HepG2 (cell line): ENCODE measurements around the gene KCNAB3. TPM values are rescaled to one million over a fixed set of nuclear protein-coding genes. Genes with fewer than 3 reads are reported as not detected.

ENCODE experiments used
- ATAD3A ChIP-seq: sonication (generic); formaldehyde crosslinking; IDR thresholded peaks from 2 replicates; pipeline ENCODE4 v1.4.0; 2020; ENCODE audit warnings: missing genetic modification reagents
- CEBPB ChIP-seq: IDR thresholded peaks from 2 replicates; pipeline ENCODE4 v1.6.1; 2011; ENCODE audit warnings: low read depth, low read length, improper control_type of control experiment, borderline replicate concordance
- CREM ChIP-seq, 2 experiments: sonication (generic) in 1 of 2; formaldehyde crosslinking in 1 of 2; IDR thresholded peaks; 2 replicates each; pipeline versions ENCODE4 v1.4.0 to v1.6.1; 2016 to 2020; ENCODE audit warnings: antibody characterized with exemption in 1 of 2, mild to moderate bottlenecking in 1 of 2, missing genetic modification reagents in 1 of 2
- EZH2 ChIP-seq: conservative IDR thresholded peaks from 2 replicates; pipeline ENCODE4 v1.6.1; 2012; ENCODE audit warnings: mild to moderate bottlenecking, low read depth, low read length, moderate library complexity
- HIVEP1 ChIP-seq: sonication (generic); formaldehyde crosslinking; IDR thresholded peaks from 2 replicates; pipeline ENCODE4 v1.4.0; 2020; ENCODE audit warnings: mild to moderate bottlenecking, missing genetic modification reagents
- HOXD1 ChIP-seq: sonication (generic); formaldehyde crosslinking; IDR thresholded peaks from 2 replicates; pipeline ENCODE4 v1.5.0; 2020; ENCODE audit warnings: missing genetic modification reagents
- KMT2B ChIP-seq: IDR thresholded peaks from 2 replicates; pipeline ENCODE4 v1.6.1; 2016; ENCODE audit warnings: missing genetic modification reagents, missing compliant biosample characterization
- MAF1 ChIP-seq: sonication (generic); formaldehyde crosslinking; IDR thresholded peaks from 2 replicates; pipeline ENCODE4 v1.5.0; 2020; ENCODE audit warnings: missing genetic modification reagents, borderline replicate concordance
- MAZ ChIP-seq, 2 experiments: sonication (generic) in 1 of 2; formaldehyde crosslinking in 1 of 2; IDR thresholded peaks; 2 replicates each; pipeline versions ENCODE4 v1.5.0 to v1.6.1; 2012 to 2020; ENCODE audit warnings: low read depth in 2 of 2, mild to moderate bottlenecking in 2 of 2, borderline replicate concordance in 1 of 2, improper control_type of control experiment in 1 of 2, low read length in 1 of 2, missing genetic modification reagents in 1 of 2, moderate library complexity in 1 of 2
- MBD4 ChIP-seq: IDR thresholded peaks from 2 replicates; pipeline ENCODE4 v1.6.1; 2012; ENCODE audit warnings: low read length, inconsistent platforms, borderline replicate concordance
- MYC ChIP-seq: sonication (generic); formaldehyde crosslinking; IDR thresholded peaks from 2 replicates; pipeline ENCODE4 v1.9.0; 2021; ENCODE audit warnings: missing genetic modification reagents, borderline replicate concordance
- NFIC ChIP-seq: IDR thresholded peaks from 2 replicates; pipeline ENCODE4 v1.6.1; 2012; ENCODE audit warnings: mild to moderate bottlenecking, low read length, inconsistent platforms
- PAX8 ChIP-seq: sonication (generic); formaldehyde crosslinking; IDR thresholded peaks from 2 replicates; pipeline ENCODE4 v1.8.0; 2022; ENCODE audit warnings: mild to moderate bottlenecking, missing genetic modification reagents, borderline replicate concordance
- PRMT3 ChIP-seq: sonication (generic); formaldehyde crosslinking; IDR thresholded peaks from 2 replicates; pipeline ENCODE4 v1.8.1; 2022; ENCODE audit warnings: low read depth, mild to moderate bottlenecking, moderate library complexity, missing genetic modification reagents, borderline replicate concordance
- RAD51 ChIP-seq: fragments of 450-650 bp; IDR thresholded peaks from 2 replicates; pipeline ENCODE4 v1.6.1; 2016; ENCODE audit warnings: borderline replicate concordance
- SNRNP70 ChIP-seq: fragments of 200-400 bp; formaldehyde crosslinking; IDR thresholded peaks from 2 replicates; pipeline ENCODE4 v1.6.1; 2017; ENCODE audit warnings: mild to moderate bottlenecking, low read depth, low read length, moderate library complexity
- TBX2 ChIP-seq: sonication (generic); formaldehyde crosslinking; IDR thresholded peaks from 2 replicates; pipeline ENCODE4 v1.5.0; 2020; ENCODE audit warnings: missing genetic modification reagents, mild to moderate bottlenecking, borderline replicate concordance
- ZNF543 ChIP-seq: sonication (generic); formaldehyde crosslinking; IDR thresholded peaks from 2 replicates; pipeline ENCODE4 v1.4.0; 2020; ENCODE audit warnings: mild to moderate bottlenecking, missing genetic modification reagents
- ZNF660 ChIP-seq: sonication (generic); formaldehyde crosslinking; IDR thresholded peaks from 2 replicates; pipeline ENCODE4 v1.5.1; 2020; ENCODE audit warnings: mild to moderate bottlenecking, low read depth, missing genetic modification reagents, borderline replicate concordance
- ZNF7 ChIP-seq: IDR thresholded peaks from 2 replicates; pipeline ENCODE4 v1.6.1; 2016; ENCODE audit warnings: missing biosample characterization, missing genetic modification reagents
- ZNF720 ChIP-seq: sonication (generic); formaldehyde crosslinking; IDR thresholded peaks from 2 replicates; pipeline ENCODE4 v1.4.0; 2020; ENCODE audit warnings: missing genetic modification reagents
- ZNF782 ChIP-seq: sonication (generic); formaldehyde crosslinking; IDR thresholded peaks from 2 replicates; pipeline ENCODE4 v1.4.0; 2020; ENCODE audit warnings: missing genetic modification reagents, mild to moderate bottlenecking, borderline replicate concordance
- ZNF792 ChIP-seq: IDR thresholded peaks from 2 replicates; pipeline ENCODE4 v1.6.1; 2016
- polyA plus RNA-seq, 8 experiments: library from polyadenylated mRNA; depleted of rRNA in 3 of 8; stranded (reverse) in 7 of 8; unstranded in 1 of 8; fragments of >200 nt; fragmentation: Illumina TruSeq in 4 of 8; extraction: Trizol in 4 of 8; gene quantifications; 2 replicates each; pipeline versions ENCODE4 v1.2.1 to v1.2.3, GENCODE V29; 2011 to 2016; ENCODE audit warnings: low read depth in 4 of 8, missing spikeins in 1 of 8, mixed read lengths in 1 of 8; ENCODE audit not compliant: insufficient read depth in 1 of 8
- total RNA-seq, 5 experiments: library from RNA; depleted of rRNA; stranded (reverse); fragments of >200 nt; fragmentation: Illumina TruSeq; extraction: Trizol; gene quantifications; 2 replicates each; pipeline ENCODE4 v1.2.3, GENCODE V29; 2016; ENCODE audit warnings: low read depth in 1 of 5
- TF ChIP-seq, protein P1 (sequence below): sonication (generic); formaldehyde crosslinking; IDR thresholded peaks from 2 replicates; pipeline ENCODE4 v1.9.0; 2021; ENCODE audit warnings: missing genetic modification reagents, borderline replicate concordance
- TF ChIP-seq, protein P2 (sequence below): sonication (generic); formaldehyde crosslinking; IDR thresholded peaks from 2 replicates; pipeline ENCODE4 v1.4.0; 2020; ENCODE audit warnings: missing genetic modification reagents; ENCODE audit errors: not compliant biosample characterization
- TF ChIP-seq, protein P3 (sequence below): sonication (generic); formaldehyde crosslinking; IDR thresholded peaks from 2 replicates; pipeline ENCODE4 v1.8.0; 2022; ENCODE audit warnings: missing genetic modification reagents, low read depth, mild to moderate bottlenecking, borderline replicate concordance
- TF ChIP-seq, protein P4 (sequence below): IDR thresholded peaks from 2 replicates; pipeline ENCODE4 v1.6.1; 2016; ENCODE audit warnings: missing biosample characterization, missing genetic modification reagents, low read depth

KCNAB3 gene
- total and polyA plus RNA-seq, 2 of the 13 experiments (the other 11 are each of a cell fraction or from before 2014, with no cell fraction given): 0.29 to 0.88 TPM

DNA sequence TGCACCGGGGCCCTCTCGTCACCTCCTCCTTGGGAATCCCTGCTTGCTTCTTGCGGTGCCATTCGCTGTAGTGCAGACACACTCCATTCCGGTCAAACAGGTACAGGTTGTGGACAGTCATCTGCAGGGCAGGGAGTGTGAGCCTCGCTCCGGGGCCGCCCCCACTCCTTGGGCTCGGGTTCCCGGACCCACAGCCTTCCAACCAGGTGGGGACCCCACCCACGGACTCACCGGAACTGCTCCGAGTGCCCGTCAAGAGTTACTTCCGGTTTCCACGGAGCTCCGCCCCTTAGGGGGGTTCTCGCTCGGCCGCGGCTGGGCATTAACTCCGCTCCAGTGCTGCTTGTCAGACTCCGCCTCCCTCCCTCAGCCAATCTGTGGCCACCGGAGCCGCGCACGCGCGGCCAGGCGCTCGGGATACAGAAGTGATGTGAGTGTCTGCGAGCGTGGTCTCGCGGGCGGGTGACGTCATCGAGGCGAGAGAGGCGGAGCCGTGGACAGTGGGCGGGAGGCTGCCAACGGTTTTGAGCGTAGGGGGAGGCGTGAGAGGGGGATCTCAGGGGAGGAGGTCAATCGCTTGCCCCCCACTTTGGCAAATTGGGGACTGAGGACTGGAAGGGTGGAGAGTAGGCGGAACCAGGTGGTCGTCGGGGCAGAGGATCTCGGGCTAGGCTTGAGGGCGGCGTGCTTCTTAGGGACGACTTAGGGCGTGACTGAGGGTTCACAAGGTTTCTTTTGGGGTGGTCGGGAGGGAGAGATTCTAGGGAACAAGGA lies 2.2 kb upstream of the KCNAB3 start, which contains the start of the genes CNTROB and TRAPPC1 (continued):
- TF ChIP-seq, protein P1, sequence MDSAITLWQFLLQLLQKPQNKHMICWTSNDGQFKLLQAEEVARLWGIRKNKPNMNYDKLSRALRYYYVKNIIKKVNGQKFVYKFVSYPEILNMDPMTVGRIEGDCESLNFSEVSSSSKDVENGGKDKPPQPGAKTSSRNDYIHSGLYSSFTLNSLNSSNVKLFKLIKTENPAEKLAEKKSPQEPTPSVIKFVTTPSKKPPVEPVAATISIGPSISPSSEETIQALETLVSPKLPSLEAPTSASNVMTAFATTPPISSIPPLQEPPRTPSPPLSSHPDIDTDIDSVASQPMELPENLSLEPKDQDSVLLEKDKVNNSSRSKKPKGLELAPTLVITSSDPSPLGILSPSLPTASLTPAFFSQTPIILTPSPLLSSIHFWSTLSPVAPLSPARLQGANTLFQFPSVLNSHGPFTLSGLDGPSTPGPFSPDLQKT (CRISPR knock-in tag): no peak
- TF ChIP-seq MAZ (IDR thresholded peaks at IDR 0.05; ENCODE audit: borderline replicate concordance, low read depth, low read length) (0 out of 2 replicates have a peak, but pooled peaks have one; percentile 26), MAZ (CRISPR knock-in tag; IDR thresholded peaks at IDR 0.05; ENCODE audit: low read depth) (peak; percentile 64), MAF1 (CRISPR knock-in tag) (no peak), ATAD3A (CRISPR knock-in tag) (no peak), HOXD1 (CRISPR knock-in tag) (no peak), KMT2B (CRISPR knock-in tag) (peak; percentile 80), RAD51 (no peak), SNRNP70 (no peak), ZNF782 (CRISPR knock-in tag) (no peak), PRMT3 (CRISPR knock-in tag) (no peak), ZNF720 (CRISPR knock-in tag) (no peak), PAX8 (CRISPR knock-in tag) (0 out of 2 replicates have a peak, but pooled peaks have one; percentile 21), CREM (IDR thresholded peaks at IDR 0.05) (peak; percentile 91), CREM (CRISPR knock-in tag; IDR thresholded peaks at IDR 0.05) (no peak), HIVEP1 (CRISPR knock-in tag) (no peak; the same call in 1 of the 2 replicates), EZH2 (no peak), TBX2 (0 out of 2 replicates have a peak, but pooled peaks have one; percentile 37), NFIC (no peak), CEBPB (no peak; the same call in 1 of the 2 replicates), ZNF543 (CRISPR knock-in tag) (peak; percentile 80), MYC (CRISPR knock-in tag) (0 out of 2 replicates have a peak, but pooled peaks have one; percentile 27), ZNF660 (no peak), MBD4 (no peak), ZNF7 (CRISPR knock-in tag) (no peak), ZNF792 (CRISPR knock-in tag) (no peak)
- TF ChIP-seq, protein P2, sequence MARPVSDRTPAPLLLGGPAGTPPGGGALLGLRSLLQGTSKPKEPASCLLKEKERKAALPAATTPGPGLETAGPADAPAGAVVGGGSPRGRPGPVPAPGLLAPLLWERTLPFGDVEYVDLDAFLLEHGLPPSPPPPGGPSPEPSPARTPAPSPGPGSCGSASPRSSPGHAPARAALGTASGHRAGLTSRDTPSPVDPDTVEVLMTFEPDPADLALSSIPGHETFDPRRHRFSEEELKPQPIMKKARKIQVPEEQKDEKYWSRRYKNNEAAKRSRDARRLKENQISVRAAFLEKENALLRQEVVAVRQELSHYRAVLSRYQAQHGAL (CRISPR knock-in tag): peak; percentile 78
- TF ChIP-seq, protein P3, sequence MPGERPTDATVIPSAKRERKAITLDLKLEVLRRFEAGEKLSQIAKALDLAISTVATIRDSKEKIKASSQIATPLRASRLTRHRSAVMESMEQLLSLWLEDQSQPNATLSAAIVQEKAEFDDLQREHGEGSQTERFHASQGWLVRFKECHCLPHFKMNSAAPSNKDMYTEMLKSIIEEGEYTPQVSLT (CRISPR knock-in tag): no peak
- TF ChIP-seq, protein P4, sequence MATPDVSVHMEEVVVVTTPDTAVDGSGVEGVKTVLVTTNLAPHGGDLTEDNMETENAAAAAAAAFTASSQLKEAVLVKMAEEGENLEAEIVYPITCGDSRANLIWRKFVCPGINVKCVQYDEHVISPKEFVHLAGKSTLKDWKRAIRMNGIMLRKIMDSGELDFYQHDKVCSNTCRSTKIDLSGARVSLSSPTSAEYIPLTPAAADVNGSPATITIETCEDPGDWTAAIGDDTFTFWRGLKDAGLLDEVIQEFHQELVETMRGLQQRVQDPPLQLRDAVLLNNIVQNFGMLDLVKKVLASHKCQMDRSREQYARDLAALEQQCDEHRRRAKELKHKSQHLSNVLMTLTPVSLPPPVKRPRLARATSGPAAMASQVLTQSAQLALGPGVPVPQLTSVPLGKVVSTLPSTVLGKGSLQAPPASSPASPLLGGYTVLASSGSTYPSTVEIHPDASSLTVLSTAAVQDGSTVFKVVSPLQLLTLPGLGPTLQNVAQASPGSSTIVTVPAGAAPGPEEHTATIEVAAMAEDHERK (CRISPR knock-in tag): no peak
